Ascending aorta (tissue), 2 donors: ENCODE data around the gene TAP2. TPM values are rescaled to one million over a fixed set of nuclear protein-coding genes. Genes with fewer than 3 reads are reported as not detected.
A peak's percentile ranks its signal among the peaks of the same experiment; 100 is the strongest.

Experiments used
- DNase-seq, 2 donors: peaks; one replicate each; pipeline ENCODE4 v3.0.0-alpha.2; 2019; ENCODE audit warnings: low spot score in 2 of 2
- H3K27ac ChIP-seq, 2 donors: fragments of 200-600 bp; sonication (generic); one replicate each; pipeline ENCODE4 v1.5.1; 2016 to 2017; ENCODE audit warnings: mild to moderate bottlenecking in 1 of 2
- H3K27me3 ChIP-seq: fragments of 200-600 bp; sonication (generic); one replicate; pipeline ENCODE4 v1.5.1; 2017
- H3K36me3 ChIP-seq, 2 donors: fragments of 200-600 bp; sonication (generic); one replicate each; pipeline ENCODE4 v1.5.1; 2016
- H3K4me1 ChIP-seq, 2 donors: fragments of 200-600 bp; sonication (generic); one replicate each; pipeline ENCODE4 v1.5.1; 2016 to 2017; ENCODE audit warnings: mild to moderate bottlenecking in 1 of 2
- H3K4me3 ChIP-seq, 2 donors: fragments of 200-600 bp; sonication (generic); one replicate each; pipeline ENCODE4 v1.5.1; 2016 to 2017; ENCODE audit warnings: mild to moderate bottlenecking in 1 of 2
- H3K9me3 ChIP-seq, 2 donors: fragments of 200-600 bp; sonication (generic); one replicate each; pipeline ENCODE4 v1.5.1; 2016
- CTCF ChIP-seq, 3 experiments: fragments of 200-600 bp in 2 of 3; fragments of 450-650 bp in 1 of 3; sonication (generic) in 2 of 3; IDR thresholded peaks; one replicate each; pipeline ENCODE4 v1.5.1; 2016 to 2019; ENCODE audit warnings: antibody characterized with exemption in 3 of 3, mild to moderate bottlenecking in 1 of 3, moderate library complexity in 1 of 3
- intact Hi-C: fragments of 100-400 bp; cut with DNase I; formaldehyde crosslinking; loops from one replicate; pipeline ENCODE4 v1.15.1; 2023
- total RNA-seq: library from RNA; depleted of rRNA; stranded (reverse); fragments of >200 nt; gene quantifications from one replicate; pipeline ENCODE4 v1.1.0, GENCODE V29; 2016

Gene TAP2
- total RNA-seq, 1 donor from 2014 or later: 26.7 TPM

GRCh38 chr6:32858194-32858593 is 19.7 kb upstream of the TAP2 start:
- Histone ChIP-seq H3K4me1 (peaks cover 0 to 4% of the 10 kb centered on the region in 2 donors), H3K27me3 (no peaks in the 10 kb centered on the region), H3K27ac (no peak overlapping the region), H3K4me3 (no peak overlapping the region), H3K9me3 (no peaks in the 10 kb centered on the region), H3K36me3 (peaks cover 0 to 4% of the 10 kb centered on the region in 2 donors)
- intact Hi-C loops: loop anchor here (10.0 kb wide), 1 partner anchor 1653 kb away; no protein-coding TSS in a partner anchor
- DNase-seq: no peak
- TF ChIP-seq CTCF (IDR thresholded peaks at IDR 0.05): no peak

- Histone ChIP-seq H3K27me3 (no peaks in the 10 kb centered on the region), H3K36me3 (peaks cover 0 to 4% of the 10 kb centered on the region in 2 donors), H3K4me1 (peaks cover 1 to 4% of the 10 kb centered on the region in 2 donors), H3K9me3 (no peaks in the 10 kb centered on the region), H3K4me3 (no peak overlapping the region), H3K27ac (no peak overlapping the region)
- intact Hi-C loops: loop anchor here (10.0 kb wide), 1 partner anchor 1653 kb away; no protein-coding TSS in a partner anchor
- TF ChIP-seq CTCF (IDR thresholded peaks at IDR 0.05): no peak
- DNase-seq: no peak
Measured at GRCh38 chr6:32857156-32857891, 18.8 kb upstream of the TAP2 start.

GRCh38 chr6:32855467-32856174 is 17.1 kb upstream of the TAP2 start:
- no peak for DNase-seq
- Histone ChIP-seq H3K36me3 (peaks cover 6 to 7% of the 10 kb centered on the region in 2 donors), H3K27ac (no peak overlapping the region), H3K27me3 (no peaks in the 10 kb centered on the region), H3K4me1 (peaks cover 4 to 9% of the 10 kb centered on the region in 2 donors), H3K4me3 (no peak overlapping the region), H3K9me3 (no peaks in the 10 kb centered on the region)
- intact Hi-C loops: loop anchor here (10.0 kb wide), 1 partner anchor 1651 kb away; no protein-coding TSS in a partner anchor
- no peak for TF ChIP-seq CTCF (IDR thresholded peaks at IDR 0.05)

GRCh38 chr6:32854376-32855178 is 16.0 kb upstream of the TAP2 start:
- Histone ChIP-seq H3K27me3 (no peaks in the 10 kb centered on the region), H3K4me3 (peak overlapping the region; percentile 86 to 89), H3K9me3 (no peaks in the 10 kb centered on the region), H3K27ac (peak overlapping the region; percentile 92 to 97), H3K4me1 (peaks cover 4 to 9% of the 10 kb centered on the region in 2 donors), H3K36me3 (peaks cover 13 to 17% of the 10 kb centered on the region in 2 donors)
- intact Hi-C loops: loop anchor here (1.0 to 10.0 kb wide), 3 partner anchors 16 to 1650 kb away; partner anchors contain the start of gene TAP2
- DNase-seq: no peak
- no peak for TF ChIP-seq CTCF (IDR thresholded peaks at IDR 0.05)
